Measurements from ENCODE around the gene ZNF516.
"Not testable (repeated sequence)": the region's sequence is repeated elsewhere in the genome, so short reads cannot be mapped to it uniquely, and the experiment has no call there.

Gene ZNF516, protein sequence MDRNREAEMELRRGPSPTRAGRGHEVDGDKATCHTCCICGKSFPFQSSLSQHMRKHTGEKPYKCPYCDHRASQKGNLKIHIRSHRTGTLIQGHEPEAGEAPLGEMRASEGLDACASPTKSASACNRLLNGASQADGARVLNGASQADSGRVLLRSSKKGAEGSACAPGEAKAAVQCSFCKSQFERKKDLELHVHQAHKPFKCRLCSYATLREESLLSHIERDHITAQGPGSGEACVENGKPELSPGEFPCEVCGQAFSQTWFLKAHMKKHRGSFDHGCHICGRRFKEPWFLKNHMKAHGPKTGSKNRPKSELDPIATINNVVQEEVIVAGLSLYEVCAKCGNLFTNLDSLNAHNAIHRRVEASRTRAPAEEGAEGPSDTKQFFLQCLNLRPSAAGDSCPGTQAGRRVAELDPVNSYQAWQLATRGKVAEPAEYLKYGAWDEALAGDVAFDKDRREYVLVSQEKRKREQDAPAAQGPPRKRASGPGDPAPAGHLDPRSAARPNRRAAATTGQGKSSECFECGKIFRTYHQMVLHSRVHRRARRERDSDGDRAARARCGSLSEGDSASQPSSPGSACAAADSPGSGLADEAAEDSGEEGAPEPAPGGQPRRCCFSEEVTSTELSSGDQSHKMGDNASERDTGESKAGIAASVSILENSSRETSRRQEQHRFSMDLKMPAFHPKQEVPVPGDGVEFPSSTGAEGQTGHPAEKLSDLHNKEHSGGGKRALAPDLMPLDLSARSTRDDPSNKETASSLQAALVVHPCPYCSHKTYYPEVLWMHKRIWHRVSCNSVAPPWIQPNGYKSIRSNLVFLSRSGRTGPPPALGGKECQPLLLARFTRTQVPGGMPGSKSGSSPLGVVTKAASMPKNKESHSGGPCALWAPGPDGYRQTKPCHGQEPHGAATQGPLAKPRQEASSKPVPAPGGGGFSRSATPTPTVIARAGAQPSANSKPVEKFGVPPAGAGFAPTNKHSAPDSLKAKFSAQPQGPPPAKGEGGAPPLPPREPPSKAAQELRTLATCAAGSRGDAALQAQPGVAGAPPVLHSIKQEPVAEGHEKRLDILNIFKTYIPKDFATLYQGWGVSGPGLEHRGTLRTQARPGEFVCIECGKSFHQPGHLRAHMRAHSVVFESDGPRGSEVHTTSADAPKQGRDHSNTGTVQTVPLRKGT

DNA sequence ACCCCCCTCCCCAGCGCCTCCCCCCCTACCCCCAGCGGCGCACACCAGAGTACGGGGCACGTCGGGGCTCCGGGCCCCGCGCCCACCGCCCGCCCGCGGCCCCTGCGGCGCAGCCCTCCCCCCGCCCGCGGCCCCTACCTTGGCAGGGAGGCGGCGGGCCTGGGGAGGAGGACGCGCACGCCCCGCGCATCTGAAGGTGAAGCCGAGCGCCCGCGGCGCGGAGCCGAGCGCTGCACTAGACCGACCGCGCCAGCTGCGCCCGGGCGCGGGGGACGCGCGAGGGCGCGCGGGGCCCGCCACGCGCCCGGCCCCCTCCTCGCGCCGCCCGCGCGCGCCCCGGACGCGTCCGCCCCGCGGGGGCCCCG is at the start of gene ZNF516:
ZNF516 (minus strand) TSS at position 237 of the 365 bp plus-strand sequence. CDS start 52,188 bp downstream, outside the sequence.
- DNase-seq: peak; percentile 11 to 89 (median 87)

DNA sequence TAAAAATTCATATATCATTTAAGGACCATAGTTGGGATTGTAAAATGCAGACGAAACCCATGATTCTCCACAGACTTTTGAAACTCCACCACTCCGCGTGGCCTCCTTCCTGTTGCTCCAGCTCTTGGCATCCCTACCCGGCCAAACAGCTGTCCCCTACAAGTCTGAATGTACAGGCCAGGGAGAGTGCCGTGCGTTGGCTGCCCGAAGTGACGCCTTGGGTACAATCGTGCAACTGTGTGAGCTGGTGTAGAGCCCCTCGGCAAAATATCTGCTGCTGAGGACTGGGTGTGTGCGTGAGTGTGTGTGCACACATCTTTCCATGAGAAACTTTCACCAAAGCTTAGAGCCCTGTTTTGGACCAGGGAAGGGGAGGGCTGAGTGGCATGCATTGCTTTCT is 43.8 kb upstream of the ZNF516 start:
- no peak for DNase-seq

DNA sequence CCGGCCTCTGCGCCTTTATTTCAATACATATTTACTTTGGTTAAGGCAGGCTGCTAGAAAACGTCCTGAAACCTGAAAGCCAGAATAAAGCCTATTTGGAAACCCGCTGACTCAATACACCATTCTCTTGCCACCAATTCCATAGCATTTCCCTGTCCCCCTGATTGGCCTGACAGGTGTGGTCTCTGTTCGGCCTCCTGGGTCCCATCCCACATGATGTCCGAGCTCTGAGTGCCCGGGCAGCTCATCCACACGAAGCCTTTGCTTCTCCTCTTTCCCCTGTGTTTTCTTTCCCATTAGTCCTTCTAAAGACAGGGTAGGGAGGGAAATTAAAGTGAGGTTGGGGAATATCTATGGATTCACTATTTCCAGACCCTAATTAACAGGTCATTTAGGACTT is 42.6 kb upstream of the ZNF516 start:
- no peak for DNase-seq

DNA sequence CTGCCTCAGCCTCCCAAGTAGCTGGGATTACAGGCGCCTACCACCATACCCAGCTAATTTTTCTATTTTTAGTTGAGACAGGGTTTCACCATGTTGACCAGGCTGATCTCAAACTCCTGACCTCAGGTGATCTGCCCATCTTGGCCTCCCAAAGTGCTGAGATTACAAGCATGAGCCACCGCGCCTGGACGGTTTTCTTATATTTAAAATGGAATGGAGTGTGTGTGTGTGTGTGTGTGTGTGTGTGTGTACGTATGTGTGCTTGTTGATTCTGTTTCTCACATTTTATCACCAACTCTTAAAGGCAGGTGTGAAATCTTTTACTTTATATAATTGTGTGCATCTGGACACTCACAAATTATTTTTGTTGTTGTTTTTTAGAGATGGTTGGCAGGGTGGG is 41.6 kb upstream of the ZNF516 start:
- not testable (repeated sequence) for DNase-seq

DNA sequence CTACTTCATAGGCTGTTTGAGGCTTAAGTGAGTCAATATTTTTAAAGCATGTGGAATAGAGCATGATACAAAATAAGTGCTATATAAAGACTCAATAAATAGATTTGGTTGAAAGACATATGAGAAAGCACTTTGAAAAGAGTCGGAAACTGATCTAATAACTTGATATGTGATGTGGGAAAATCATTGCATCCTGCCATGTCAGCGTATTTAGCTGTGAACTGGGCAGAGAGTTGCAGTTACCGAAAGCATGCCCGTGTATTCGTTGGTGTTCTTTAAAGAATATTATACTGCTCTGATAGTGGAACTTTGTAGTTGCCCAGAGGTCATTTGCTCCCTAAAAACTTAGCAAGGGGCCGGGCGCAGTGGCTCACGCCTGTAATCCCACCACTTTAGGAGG is 37.8 kb upstream of the ZNF516 start:
- DNase-seq: no peak

DNA sequence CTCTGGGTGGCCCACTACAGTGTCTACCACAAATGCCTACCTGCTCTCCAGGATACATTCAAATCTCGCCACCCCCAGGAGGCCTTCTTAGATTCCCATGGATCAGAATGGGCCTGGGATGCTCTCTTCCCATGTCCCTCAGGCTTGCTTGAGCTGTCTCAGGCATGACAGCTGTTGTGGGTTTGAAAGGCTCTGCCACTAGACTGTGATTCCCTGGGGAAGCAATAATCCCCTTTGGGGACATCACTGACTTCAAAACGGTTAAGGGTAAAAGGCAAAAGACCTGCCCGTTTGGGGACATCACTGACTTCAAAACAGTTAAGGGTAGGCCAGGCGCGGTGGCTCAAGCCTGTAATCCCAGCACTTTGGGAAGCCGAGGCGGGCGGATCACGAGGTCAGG is 35.8 kb upstream of the ZNF516 start:
- DNase-seq: no peak

DNA sequence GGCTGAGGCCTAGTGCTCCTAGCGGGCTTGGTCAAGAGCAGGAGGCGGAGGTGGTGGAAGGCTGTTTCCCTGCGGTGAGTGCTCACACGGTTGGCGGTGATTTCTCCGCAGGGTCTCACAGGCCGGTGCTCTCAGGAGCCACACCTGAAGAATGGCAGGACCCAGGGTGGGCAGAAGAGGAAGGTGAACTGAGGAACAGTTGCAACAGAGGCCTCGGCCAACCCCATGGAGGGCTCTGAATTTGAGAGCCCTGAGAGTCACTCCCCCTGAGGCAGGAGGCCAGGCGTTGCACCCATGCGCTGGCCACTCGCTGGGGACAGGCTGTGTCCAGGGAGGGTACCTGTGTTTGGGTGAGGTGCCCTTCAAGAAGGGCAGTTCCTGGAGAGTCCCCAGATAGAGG is 35.3 kb upstream of the ZNF516 start:
- no peak for DNase-seq

DNA sequence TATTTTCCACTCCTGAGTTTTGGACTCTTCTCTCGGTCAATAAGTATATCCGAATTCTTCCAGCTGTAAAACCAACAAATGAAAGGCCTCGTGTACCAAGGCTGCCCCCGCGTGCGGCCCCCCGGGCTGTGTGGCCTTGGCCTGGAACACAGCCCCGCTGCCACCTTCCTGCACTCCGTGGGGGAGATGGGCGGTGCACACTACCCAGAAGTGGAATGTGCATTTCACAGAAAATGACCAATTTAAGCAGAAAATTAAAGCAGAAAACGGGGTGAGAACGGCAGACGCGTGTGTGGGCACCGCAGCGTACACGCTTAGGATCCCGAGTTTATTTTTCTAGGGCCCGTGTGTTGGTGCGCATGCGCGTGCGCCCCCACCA is 34.4 kb upstream of the ZNF516 start:
- no peak for DNase-seq

DNA sequence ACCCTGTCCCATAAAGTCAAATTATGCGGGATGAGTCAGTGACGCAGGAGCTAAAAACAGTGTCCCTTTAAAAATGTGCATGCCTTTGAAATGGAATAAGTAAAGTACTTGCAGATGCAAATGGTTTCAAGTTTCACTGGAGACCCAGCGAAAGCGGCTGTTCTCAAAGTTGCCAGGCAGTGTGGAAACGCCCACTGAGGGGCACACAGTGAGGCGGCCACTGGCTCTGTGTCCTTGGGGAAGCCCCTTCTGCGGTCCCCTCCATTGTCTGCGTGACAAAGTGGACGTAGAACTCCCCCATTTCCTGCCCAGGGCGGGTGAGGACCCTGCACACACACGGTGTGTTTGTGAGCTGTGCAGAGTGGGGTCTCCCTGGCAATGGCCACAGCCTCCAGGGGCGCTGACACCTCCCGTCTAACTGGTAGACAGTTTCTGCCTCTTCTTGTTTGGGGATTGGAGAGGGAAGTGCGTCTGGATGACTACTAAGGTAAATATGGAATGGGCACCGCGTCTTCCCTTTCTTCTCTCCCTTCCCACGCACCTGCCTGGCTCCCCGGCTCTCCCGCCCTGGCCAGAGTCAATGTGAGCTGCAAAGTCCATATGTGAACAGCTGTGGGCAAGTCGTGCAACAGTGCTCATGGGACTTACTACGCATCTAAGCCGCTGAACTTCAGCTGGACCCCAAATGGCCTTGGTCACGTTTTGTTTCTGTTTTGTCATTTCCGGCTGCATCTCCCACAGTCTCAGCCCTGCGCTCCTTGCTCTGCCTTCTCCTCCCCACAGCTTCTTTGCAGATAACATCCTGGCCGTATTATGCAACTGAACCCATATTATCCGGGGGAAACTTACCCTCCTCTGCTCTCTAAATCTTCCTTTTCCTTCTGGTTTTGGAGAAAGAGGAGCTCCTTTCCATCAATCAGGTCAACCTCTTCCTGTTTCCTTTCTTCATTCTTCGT is 33.7 kb upstream of the ZNF516 start:
- DNase-seq: peak; percentile 16 to 87 (median 72)

DNA sequence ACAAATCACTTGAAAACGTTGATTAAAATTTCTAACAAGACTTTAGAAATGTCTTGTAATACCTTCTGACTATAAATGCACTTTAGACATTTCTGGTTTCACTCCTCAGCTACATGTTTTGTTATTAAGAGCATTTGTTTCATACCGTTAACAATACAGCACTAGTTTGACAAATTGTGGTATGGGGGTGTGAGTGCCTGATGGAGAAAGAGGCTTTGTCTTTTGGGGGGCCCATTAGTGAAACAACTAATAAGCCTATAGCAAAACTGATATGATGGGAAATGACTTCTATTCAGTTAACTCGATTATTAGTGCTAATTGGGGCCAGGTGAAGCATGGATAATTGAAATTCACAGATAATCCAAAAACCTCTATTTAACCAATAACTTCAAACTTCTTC is 30.9 kb upstream of the ZNF516 start:
- no peak for DNase-seq

DNA sequence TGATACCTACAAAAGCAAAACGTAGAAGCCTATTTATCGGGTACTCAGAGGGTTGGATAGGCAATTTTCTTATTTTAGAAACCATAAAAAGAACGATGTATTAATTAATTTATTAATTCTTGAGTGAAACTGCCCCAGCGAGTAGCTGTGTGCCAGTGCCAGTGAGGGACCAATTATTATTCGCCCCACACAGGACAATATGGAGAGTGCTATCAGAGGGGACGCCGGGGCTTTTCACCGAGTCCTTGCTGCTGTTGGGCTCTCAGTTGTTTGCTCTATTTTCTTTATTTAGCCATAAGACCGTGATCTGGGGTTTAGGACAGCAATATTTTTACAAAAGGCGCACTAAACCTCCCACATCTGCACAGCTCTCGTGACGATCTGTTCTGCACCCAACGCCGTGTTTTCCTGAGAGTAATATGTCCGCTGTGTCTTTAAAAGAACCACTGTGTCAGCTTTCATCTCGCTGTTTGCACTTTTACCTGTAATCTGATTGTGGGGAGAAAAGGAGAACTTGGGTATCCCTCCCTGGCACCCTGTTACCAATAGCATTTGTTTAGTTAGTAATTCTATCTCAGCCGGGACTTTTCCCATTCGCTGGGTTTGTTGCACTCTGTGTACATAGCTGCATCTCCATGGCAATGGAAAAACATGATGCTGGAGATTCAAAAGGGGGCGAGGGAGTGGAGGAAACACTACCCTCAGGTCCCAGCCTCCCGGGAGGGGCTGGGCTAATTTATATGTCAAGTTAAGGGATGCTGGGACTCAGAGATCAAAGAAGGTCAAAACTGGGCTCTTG is 30.1 kb upstream of the ZNF516 start:
- peak; percentile 47 to 100 (median 94) for DNase-seq

DNA sequence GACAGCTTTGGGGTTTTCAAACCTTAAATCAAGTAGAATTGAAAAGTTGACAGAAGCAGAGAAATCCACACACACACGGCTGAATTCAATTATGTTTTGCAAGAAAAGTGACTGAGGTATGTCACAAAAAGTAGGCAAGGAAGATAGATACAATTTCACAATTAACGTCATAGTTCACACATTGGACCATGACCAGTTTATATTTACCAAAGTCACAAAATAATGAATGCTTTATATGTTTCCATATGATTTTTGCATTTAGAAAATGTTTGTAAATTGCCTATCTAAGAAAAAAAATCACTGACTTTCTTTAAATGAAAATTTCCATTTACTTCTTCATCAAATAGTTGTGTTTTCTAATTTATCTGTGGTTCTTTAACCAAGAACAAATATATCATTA is 29.4 kb upstream of the ZNF516 start:
- DNase-seq: peak in 1 of 3 experiments; percentile 69

DNA sequence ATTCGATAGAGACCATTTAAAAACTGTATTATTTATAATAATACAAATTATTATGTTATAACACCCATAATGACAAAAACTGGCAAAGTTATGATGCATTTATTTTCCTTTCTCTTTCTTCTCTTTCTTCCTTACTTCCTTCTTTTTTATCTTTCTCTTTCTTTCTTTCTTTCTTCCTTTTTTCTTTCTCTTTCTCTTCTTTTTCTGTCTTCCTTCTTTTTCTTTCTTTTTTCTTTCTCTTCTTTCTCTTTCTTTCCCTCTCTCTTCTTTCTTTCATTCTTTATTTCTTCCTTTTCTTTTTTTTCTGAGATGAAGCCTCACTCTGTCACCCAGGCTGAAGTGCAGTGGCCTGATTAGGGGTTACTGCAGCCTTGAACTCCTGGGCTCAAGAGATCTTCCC is 27.5 kb upstream of the ZNF516 start:
- no peak for DNase-seq

DNA sequence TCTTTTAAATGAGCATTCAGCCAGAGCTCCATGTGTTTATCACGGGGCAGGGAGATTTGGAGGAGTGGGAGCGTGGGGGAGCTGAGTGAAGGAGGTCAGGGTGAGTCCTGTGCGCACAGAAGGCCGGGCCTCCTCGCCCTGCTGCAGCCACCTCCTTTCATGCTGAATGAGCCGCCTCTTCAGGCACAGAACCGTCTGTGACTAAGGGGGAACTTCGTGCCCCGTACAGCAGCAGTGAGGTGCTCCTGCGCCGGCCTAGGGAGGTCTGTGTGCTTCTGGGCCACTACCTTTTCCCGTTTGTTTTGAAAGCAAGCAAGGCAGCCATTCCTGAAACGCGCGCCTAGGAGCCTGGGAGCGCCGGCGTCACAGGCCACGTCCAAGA is 27.1 kb upstream of the ZNF516 start:
- DNase-seq: no peak

DNA sequence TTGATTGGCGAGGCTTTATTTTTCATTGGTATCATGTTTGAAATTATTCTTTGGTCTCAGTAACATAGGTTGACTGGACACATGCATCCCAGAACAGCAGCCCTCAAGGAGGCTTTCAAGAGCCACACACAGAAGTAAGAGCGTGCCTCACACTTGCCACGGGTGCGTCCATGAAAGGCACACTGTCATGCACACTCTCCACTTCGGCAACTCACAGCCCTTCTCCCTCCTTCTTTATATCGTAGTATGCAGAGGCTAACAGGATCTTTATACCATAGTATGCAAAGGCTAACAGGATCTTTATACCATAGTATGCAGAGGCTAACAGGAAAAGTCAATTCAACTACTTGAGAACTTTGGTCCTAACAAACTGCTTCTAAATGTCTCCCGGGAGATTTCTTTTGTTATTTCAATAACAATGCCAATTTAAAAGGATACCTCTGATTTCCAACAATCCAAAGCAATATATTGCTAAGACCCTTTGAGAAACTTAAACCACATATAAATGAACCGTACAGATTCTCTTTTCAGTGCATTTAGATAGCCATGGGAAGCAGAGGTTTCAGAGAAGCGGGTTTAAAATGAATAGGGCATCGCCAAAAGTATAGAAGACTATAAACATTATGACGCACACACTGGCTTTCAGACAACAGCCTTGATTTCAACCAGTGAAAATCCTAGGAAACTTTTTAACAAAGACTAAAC is 26.5 kb upstream of the ZNF516 start:
- no peak for DNase-seq

DNA sequence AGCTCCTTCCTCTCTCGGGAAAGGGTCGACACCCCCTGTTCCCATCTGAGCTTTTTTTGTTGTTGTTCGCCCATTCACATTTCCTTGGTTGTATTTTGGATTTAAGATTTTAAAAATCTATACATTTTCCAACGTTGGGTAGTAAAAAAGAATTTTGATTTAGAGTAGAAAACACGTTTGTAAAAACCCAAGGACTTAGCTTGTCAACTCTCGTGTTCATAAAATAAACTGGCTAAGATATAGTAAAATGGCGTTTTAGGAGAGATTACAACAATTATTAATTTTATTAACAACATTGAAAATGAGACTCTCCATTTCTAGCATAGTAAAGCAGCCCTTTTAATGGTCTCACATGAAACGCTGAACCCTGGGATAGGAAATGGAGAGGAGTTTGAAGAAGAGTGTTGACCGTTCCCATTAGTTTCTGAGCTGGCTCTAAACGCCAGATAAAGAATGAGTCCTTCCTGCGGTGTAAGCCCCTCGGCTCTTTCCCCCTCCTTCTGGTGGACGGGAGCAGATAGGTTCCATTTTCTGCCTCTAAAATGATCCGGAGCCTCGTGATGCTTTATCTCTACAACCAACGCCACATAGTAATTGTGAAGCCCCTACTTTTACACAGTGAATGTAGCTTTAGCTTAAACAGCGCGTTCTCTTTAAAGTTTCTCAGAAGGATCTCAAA is 24.0 kb upstream of the ZNF516 start:
- peak in 1 of 3 experiments; percentile 21 for DNase-seq

DNA sequence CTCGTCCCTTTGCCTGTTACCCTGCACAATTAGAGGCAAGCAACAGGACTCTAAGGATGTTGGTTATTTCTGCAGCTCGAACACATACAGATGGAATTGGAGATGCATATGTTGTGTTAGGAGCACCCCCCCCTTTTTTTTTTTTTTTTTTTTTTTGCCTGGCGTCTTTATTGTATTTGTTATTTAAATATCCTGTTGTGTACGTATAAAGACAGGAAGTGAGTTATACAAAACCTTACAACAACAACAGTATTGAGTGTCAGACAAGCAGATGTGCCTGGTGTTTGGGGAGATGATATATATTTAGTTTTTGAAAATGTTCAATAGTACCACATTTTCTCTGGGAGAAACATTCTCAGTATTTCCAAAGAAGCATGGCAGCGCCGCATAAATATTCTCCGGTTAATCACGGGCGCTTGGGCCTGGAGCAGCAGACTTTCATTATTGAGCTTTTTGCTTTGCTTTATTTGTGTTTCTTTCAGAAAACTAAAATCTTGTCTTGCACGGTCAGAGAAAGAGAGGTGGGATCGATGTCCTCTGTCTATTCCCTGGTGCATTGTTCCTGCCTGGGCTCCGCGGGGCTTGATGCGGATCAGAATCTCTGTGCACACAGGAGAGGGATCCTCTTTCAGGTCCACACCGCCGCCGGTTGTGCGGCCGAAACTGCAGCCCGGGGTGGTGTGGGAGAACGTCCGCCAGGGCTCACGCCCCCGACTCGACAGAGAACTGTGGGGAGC is 23.2 kb upstream of the ZNF516 start:
- DNase-seq: peak in 1 of 3 experiments; percentile 62

DNA sequence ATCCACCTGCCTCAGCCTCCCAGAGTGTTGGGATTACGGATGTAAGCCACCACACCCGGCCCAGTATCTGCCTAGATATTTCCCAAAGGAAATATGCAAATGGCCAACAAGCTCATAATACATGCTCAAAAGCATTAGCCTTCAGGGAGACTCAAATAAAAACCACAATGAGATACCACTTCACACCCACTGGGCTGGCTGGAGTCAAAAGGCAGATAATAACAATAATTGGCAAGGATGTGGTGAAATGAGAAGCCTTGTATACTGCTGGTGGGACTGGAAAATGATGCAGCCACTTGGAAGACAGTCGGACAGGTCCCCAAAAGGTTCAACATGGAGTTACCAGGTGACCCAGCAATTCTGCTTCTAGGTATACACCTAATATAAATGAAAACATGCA is 20.5 kb upstream of the ZNF516 start:
- no peak for DNase-seq

DNA sequence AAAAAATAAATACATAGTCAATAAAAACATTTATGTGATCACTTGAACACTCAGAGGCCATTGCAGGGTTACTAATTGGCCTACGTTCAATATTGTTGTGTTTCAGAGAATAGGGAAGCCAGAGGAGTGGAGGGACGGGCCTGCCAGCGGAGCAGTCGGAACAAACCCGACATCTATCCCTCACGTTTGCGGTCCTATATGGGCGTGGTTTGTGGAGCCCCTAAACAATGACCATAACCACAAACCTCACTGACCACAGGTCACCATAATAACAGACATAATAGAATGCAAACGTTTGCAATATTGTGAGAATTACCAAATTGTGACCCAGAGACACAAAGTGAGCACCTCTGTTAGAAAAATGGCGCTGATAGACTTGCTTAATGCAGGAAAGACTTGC is 19.5 kb upstream of the ZNF516 start:
- no peak for DNase-seq
